ENCODE measurements around the gene GRIN2A.

GRIN2A gene

GRCh38 chr16:10045291-10045775, 136.9 kb downstream of the GRIN2A start:
- WGBS, 2 experiments = 89 to 90% methylated on average over 5 of the region's 5 CpGs
- no peaks in the 10 kb centered on the region for H3K36me3 ChIP-seq (ENCODE audit: control insufficient read depth, insufficient read depth, low read length)
- no peaks in the 10 kb centered on the region for H3K9me3 ChIP-seq (ENCODE audit: control insufficient read depth, low read length)
- no peak overlapping the region for H3K4me3 ChIP-seq (ENCODE audit: insufficient read depth, low read depth, low read length)
- no peaks in the 10 kb centered on the region for H3K4me1 ChIP-seq (ENCODE audit: control insufficient read depth, insufficient read depth, low read length)
- H3K27ac ChIP-seq (ENCODE audit: insufficient read depth, low read depth, low read length, poor library complexity, severe bottlenecking) = no peak overlapping the region
- no peaks in the 10 kb centered on the region for H3K27me3 ChIP-seq (ENCODE audit: control insufficient read depth, insufficient read depth, low read length, poor library complexity, severe bottlenecking)

GRCh38 chr16:10040136-10041080, 141.8 kb downstream of the GRIN2A start:
- WGBS, 2 experiments = 59 to 63% methylated on average over 17 of the region's 17 CpGs
- no peaks in the 10 kb centered on the region for H3K9me3 ChIP-seq (ENCODE audit: control insufficient read depth, low read length)
- no peak overlapping the region for H3K4me3 ChIP-seq (ENCODE audit: insufficient read depth, low read depth, low read length)
- H3K4me1 ChIP-seq (ENCODE audit: control insufficient read depth, insufficient read depth, low read length) = no peaks in the 10 kb centered on the region
- H3K27ac ChIP-seq (ENCODE audit: insufficient read depth, low read depth, low read length, poor library complexity, severe bottlenecking) = no peak overlapping the region
- no peaks in the 10 kb centered on the region for H3K27me3 ChIP-seq (ENCODE audit: control insufficient read depth, insufficient read depth, low read length, poor library complexity, severe bottlenecking)
- no peaks in the 10 kb centered on the region for H3K36me3 ChIP-seq (ENCODE audit: control insufficient read depth, insufficient read depth, low read length)

DNA sequence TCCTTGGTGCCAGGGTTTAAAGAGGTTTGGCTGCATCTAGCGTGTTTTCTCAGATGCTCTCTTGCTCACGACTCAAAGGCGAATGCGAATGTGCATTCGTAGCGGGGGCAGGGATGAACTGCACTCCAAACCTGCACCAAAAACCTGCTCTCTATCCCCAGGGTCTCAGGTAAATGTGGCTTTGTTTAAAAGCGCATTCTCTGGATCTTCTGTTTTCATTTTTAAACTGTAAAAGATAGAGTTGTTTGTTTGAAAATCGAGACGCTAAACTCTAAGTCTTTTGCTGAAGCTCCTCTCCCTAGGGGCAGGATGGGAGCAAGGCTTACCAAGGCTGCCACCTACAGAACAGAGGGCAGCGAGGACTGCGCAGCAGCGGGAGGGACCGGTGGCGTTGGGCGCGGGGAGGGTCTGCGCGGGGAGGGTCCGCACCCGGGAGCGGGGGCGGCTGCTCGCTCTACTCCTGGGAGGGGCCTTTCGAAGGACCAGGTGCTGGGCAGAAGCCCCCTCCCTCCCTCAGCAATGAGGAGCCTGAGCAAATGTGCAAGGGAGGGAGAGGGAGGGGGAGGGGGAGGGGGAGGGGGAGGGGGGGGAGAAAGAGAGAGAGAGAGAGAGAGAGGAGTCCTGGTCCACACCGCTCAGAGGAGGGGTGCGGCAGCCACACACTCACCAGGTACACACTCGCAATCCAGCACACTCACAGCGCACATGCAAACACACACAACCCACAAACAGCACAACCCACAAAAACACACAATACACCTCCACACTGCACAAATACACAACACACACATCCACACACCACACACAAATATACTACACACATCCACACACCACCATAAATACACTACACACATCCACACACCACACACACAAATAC, 142.8 kb downstream of the GRIN2A start:
- peak overlapping the region; percentile 50 for H3K4me3 ChIP-seq (ENCODE audit: insufficient read depth, low read depth, low read length)
- no peaks in the 10 kb centered on the region for H3K9me3 ChIP-seq (ENCODE audit: control insufficient read depth, low read length)
- no peaks in the 10 kb centered on the region for H3K36me3 ChIP-seq (ENCODE audit: control insufficient read depth, insufficient read depth, low read length)
- 8 to 10% methylated on average over 27 of the region's 28 CpGs for WGBS, 2 experiments
- peak overlapping the region; percentile 77 for H3K27ac ChIP-seq (ENCODE audit: insufficient read depth, low read depth, low read length, poor library complexity, severe bottlenecking)
- no peaks in the 10 kb centered on the region for H3K27me3 ChIP-seq (ENCODE audit: control insufficient read depth, insufficient read depth, low read length, poor library complexity, severe bottlenecking)
- no peaks in the 10 kb centered on the region for H3K4me1 ChIP-seq (ENCODE audit: control insufficient read depth, insufficient read depth, low read length)

DNA sequence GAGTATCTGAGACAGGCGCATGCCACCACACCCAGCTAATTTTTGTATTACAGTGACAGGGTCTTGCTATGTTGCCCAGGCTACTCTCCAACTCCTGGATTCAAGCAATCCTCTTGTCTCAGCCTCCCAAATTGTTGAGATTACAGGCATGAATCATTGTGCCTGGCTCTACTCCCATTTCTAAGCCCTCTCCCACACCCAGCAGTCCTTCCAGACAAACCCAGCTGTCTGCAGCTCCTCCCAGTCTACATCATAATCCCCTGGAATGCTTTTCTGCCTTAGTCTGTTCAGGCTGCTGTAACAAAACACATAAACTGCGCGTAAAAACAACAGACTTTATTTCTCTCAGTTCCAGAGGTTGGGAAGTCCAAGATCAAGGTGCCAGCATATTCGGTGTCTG, 144.5 kb downstream of the GRIN2A start:
- Histone ChIP-seq H3K4me3 (ENCODE audit: insufficient read depth, low read depth, low read length) (no peak overlapping the region), H3K27ac (ENCODE audit: insufficient read depth, low read depth, low read length, poor library complexity, severe bottlenecking) (no peak overlapping the region), H3K4me1 (ENCODE audit: control insufficient read depth, insufficient read depth, low read length) (no peaks in the 10 kb centered on the region), H3K36me3 (ENCODE audit: control insufficient read depth, insufficient read depth, low read length) (no peaks in the 10 kb centered on the region), H3K27me3 (ENCODE audit: control insufficient read depth, insufficient read depth, low read length, poor library complexity, severe bottlenecking) (no peaks in the 10 kb centered on the region), H3K9me3 (ENCODE audit: control insufficient read depth, low read length) (no peaks in the 10 kb centered on the region)
- 88 to 94% methylated on average over 4 of the region's 4 CpGs for WGBS, 2 experiments

GRCh38 chr16:10036956-10037355, 145.3 kb downstream of the GRIN2A start:
- Histone ChIP-seq H3K4me1 (ENCODE audit: control insufficient read depth, insufficient read depth, low read length) (no peaks in the 10 kb centered on the region), H3K4me3 (ENCODE audit: insufficient read depth, low read depth, low read length) (no peak overlapping the region), H3K27me3 (ENCODE audit: control insufficient read depth, insufficient read depth, low read length, poor library complexity, severe bottlenecking) (no peaks in the 10 kb centered on the region), H3K27ac (ENCODE audit: insufficient read depth, low read depth, low read length, poor library complexity, severe bottlenecking) (no peak overlapping the region), H3K9me3 (ENCODE audit: control insufficient read depth, low read length) (no peaks in the 10 kb centered on the region), H3K36me3 (ENCODE audit: control insufficient read depth, insufficient read depth, low read length) (no peaks in the 10 kb centered on the region)
- WGBS, 2 experiments = 90 to 91% methylated on average over 7 of the region's 7 CpGs

DNA sequence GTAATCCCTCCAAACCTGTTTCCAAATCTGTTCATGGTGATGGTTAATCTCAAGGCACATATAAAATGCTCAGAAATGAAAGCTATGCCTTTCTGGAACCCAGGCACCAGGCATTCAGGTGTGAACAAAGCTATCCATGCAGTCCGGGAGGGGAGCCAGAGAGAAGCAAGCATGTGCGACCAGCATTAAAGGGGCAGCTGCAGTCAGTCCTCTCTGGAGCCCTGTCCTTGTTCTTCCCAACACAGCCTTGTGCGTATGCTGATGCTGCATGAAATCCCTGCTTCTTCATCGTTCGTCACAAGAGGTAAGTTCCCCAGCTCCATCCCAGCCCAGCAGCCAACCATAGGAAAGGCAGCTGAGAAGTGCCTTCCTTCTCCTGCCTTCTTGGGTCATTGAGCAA, 148.7 kb downstream of the GRIN2A start:
- Histone ChIP-seq H3K36me3 (ENCODE audit: control insufficient read depth, insufficient read depth, low read length) (no peaks in the 10 kb centered on the region), H3K4me1 (ENCODE audit: control insufficient read depth, insufficient read depth, low read length) (no peaks in the 10 kb centered on the region), H3K4me3 (ENCODE audit: insufficient read depth, low read depth, low read length) (no peak overlapping the region), H3K9me3 (ENCODE audit: control insufficient read depth, low read length) (no peaks in the 10 kb centered on the region), H3K27me3 (ENCODE audit: control insufficient read depth, insufficient read depth, low read length, poor library complexity, severe bottlenecking) (no peaks in the 10 kb centered on the region), H3K27ac (ENCODE audit: insufficient read depth, low read depth, low read length, poor library complexity, severe bottlenecking) (no peak overlapping the region)
- 93 to 94% methylated on average over 5 of the region's 5 CpGs for WGBS, 2 experiments

DNA sequence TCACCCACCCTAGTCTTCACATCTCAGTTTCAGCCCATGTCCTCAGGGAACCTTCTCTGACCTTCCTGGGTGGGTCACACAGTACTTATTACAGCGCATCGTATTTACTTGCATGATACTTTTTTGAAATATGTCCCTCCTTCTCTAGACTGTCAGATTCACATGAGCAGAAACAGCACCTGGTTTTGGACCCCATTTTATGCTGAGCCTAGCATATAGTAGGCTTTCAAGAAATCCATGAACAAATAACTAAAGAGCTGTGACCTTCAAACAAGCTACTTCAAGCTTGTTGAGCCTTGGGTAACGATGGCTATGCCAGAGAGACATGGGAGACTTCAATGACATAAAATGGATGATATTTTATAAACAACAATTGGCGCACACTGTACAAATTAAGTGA, 150.3 kb downstream of the GRIN2A start:
- H3K36me3 ChIP-seq (ENCODE audit: control insufficient read depth, insufficient read depth, low read length) = no peaks in the 10 kb centered on the region
- H3K4me3 ChIP-seq (ENCODE audit: insufficient read depth, low read depth, low read length) = no peak overlapping the region
- no peak overlapping the region for H3K27ac ChIP-seq (ENCODE audit: insufficient read depth, low read depth, low read length, poor library complexity, severe bottlenecking)
- no peaks in the 10 kb centered on the region for H3K4me1 ChIP-seq (ENCODE audit: control insufficient read depth, insufficient read depth, low read length)
- H3K27me3 ChIP-seq (ENCODE audit: control insufficient read depth, insufficient read depth, low read length, poor library complexity, severe bottlenecking) = no peaks in the 10 kb centered on the region
- no peaks in the 10 kb centered on the region for H3K9me3 ChIP-seq (ENCODE audit: control insufficient read depth, low read length)
- 94 to 96% methylated on average over 4 of the region's 4 CpGs for WGBS, 2 experiments

- no peak overlapping the region for H3K27ac ChIP-seq (ENCODE audit: insufficient read depth, low read depth, low read length, poor library complexity, severe bottlenecking)
- H3K27me3 ChIP-seq (ENCODE audit: control insufficient read depth, insufficient read depth, low read length, poor library complexity, severe bottlenecking) = no peaks in the 10 kb centered on the region
- no peaks in the 10 kb centered on the region for H3K36me3 ChIP-seq (ENCODE audit: control insufficient read depth, insufficient read depth, low read length)
- no peaks in the 10 kb centered on the region for H3K4me1 ChIP-seq (ENCODE audit: control insufficient read depth, insufficient read depth, low read length)
- 85 to 86% methylated on average over 7 of the region's 7 CpGs for WGBS, 2 experiments
- H3K4me3 ChIP-seq (ENCODE audit: insufficient read depth, low read depth, low read length) = no peak overlapping the region
- H3K9me3 ChIP-seq (ENCODE audit: control insufficient read depth, low read length) = no peaks in the 10 kb centered on the region
Observed at GRCh38 chr16:10031473-10031872, 150.8 kb downstream of the GRIN2A start.

GRCh38 chr16:10028644-10029043, 153.6 kb downstream of the GRIN2A start:
- Histone ChIP-seq H3K4me1 (ENCODE audit: control insufficient read depth, insufficient read depth, low read length) (no peaks in the 10 kb centered on the region), H3K9me3 (ENCODE audit: control insufficient read depth, low read length) (no peaks in the 10 kb centered on the region), H3K27me3 (ENCODE audit: control insufficient read depth, insufficient read depth, low read length, poor library complexity, severe bottlenecking) (no peaks in the 10 kb centered on the region), H3K36me3 (ENCODE audit: control insufficient read depth, insufficient read depth, low read length) (no peaks in the 10 kb centered on the region), H3K27ac (ENCODE audit: insufficient read depth, low read depth, low read length, poor library complexity, severe bottlenecking) (no peak overlapping the region), H3K4me3 (ENCODE audit: insufficient read depth, low read depth, low read length) (no peak overlapping the region)

DNA sequence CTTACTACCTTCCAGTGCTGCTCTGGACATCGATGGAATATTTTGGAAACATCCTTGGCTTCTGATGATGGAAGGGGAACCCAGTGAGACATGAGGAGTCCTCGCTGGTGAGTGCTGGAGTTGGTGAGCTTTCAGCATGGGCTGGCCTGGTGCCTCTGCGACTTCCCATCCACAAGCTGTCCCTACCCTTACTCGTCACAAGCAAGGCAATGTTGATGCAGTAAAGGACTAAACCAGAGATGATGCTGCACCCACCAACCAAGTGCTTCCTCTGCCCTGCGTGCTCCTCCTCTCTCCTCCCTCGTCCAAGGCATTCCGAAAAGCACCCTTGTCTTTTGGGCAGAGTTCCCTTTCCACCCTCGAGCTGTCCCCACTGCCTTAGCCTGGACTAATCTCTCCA, 154.7 kb downstream of the GRIN2A start:
- Histone ChIP-seq H3K27me3 (ENCODE audit: control insufficient read depth, insufficient read depth, low read length, poor library complexity, severe bottlenecking) (no peaks in the 10 kb centered on the region), H3K36me3 (ENCODE audit: control insufficient read depth, insufficient read depth, low read length) (no peaks in the 10 kb centered on the region), H3K4me1 (ENCODE audit: control insufficient read depth, insufficient read depth, low read length) (no peaks in the 10 kb centered on the region), H3K27ac (ENCODE audit: insufficient read depth, low read depth, low read length, poor library complexity, severe bottlenecking) (no peak overlapping the region), H3K9me3 (ENCODE audit: control insufficient read depth, low read length) (no peaks in the 10 kb centered on the region), H3K4me3 (ENCODE audit: insufficient read depth, low read depth, low read length) (no peak overlapping the region)
- 86 to 91% methylated on average over 8 of the region's 8 CpGs for WGBS, 2 experiments

All from ectodermal cell (in vitro differentiated cells).